Right lobe of liver (tissue), 6 donors: ENCODE data around the gene SAP30BP. TPM values are rescaled to one million over a fixed set of nuclear protein-coding genes. Genes with fewer than 3 reads are reported as not detected.

Experiments
- ATAC-seq, 4 donors: fragments of 200-7000 bp; cut with Tn5 transposase; one replicate each; pipeline ENCODE4 v1.9.1; 2020; ENCODE audit warnings: mild to moderate bottlenecking in 4 of 4, moderate library complexity in 4 of 4
- DNase-seq, 3 donors: peaks; one replicate each; pipeline ENCODE4 v3.0.0-alpha.2; 2020
- H3K27ac ChIP-seq, 3 donors: fragments of 200-600 bp; one replicate each; pipeline ENCODE4 v1.8.0; 2022
- H3K27me3 ChIP-seq, 2 donors: fragments of 200-600 bp; one replicate each; pipeline ENCODE4 v1.8.0; 2022
- H3K36me3 ChIP-seq, 4 donors: fragments of 200-600 bp; sonication (generic) in 1 of 4; one replicate each; pipeline versions ENCODE4 v1.5.1 to v1.8.0; 2017 to 2022; ENCODE audit warnings: control low read depth in 1 of 4
- H3K4me1 ChIP-seq, 4 donors: fragments of 200-600 bp; sonication (generic) in 1 of 4; one replicate each; pipeline versions ENCODE4 v1.5.1 to v1.8.0; 2017 to 2022; ENCODE audit warnings: control low read depth in 1 of 4
- H3K4me3 ChIP-seq, 3 donors: fragments of 200-600 bp; one replicate each; pipeline ENCODE4 v1.8.0; 2022
- H3K9me3 ChIP-seq, 4 donors: fragments of 200-600 bp; sonication (generic) in 1 of 4; one replicate each; pipeline versions ENCODE4 v1.5.1 to v1.8.0; 2017 to 2022; ENCODE audit warnings: control low read depth in 1 of 4
- POLR2A ChIP-seq: fragments of 450-650 bp; IDR thresholded peaks from one replicate; pipeline ENCODE4 v1.6.1; 2017; ENCODE audit warnings: antibody characterized with exemption, mild to moderate bottlenecking
- WGBS: methylation state at CpG from one replicate; pipeline ENCODE4 v1.1.6; 2018; ENCODE audit warnings: low coverage, low lambda C conversion rate; ENCODE audit not compliant: insufficient coverage; ENCODE audit errors: missing lambda C conversion rate; 5-methylcytosine and 5-hydroxymethylcytosine counted together
- intact Hi-C, 2 donors: fragments of 100-400 bp; cut with DNase I; formaldehyde crosslinking; loops; one replicate each; pipeline versions ENCODE4 v1.11.2 to v1.14.1; 2022
- total RNA-seq, 6 experiments: library from RNA; depleted of rRNA in 2 of 6; stranded (reverse); fragments of >200 nt in 2 of 6; fragmentation: NEBNext Ultra II Directional in 3 of 6; extraction: Animal tissue kit (Norgen Biotek cat#: 25700) in 3 of 6; gene quantifications; one replicate each; pipeline versions ENCODE4 v1.1.0 to v1.2.4, GENCODE V29; 2016 to 2023
- TF ChIP-seq, protein P1 (sequence below), 4 donors: fragments of 200-600 bp in 3 of 4; fragments of 450-650 bp in 1 of 4; IDR thresholded peaks; one replicate each; pipeline versions ENCODE4 v1.5.1 to v1.8.0; 2016 to 2022; ENCODE audit warnings: antibody characterized with exemption in 4 of 4, mild to moderate bottlenecking in 2 of 4
- donor health status: DM: no; HTN: yes; CAD: no.
- donor health status: DM: no; HTN: no; CAD: no.
- donor health status: DM: no; HTN: no; CAD: no.
- donor health status: DM: no; HTN: yes; CAD: no.
- donor health status: DM: no; HTN: yes; CAD: no.

The SAP30BP gene
- total RNA-seq, 6 experiments from 2014 or later = 24.0 to 36.0 (median 27.0) TPM

DNA sequence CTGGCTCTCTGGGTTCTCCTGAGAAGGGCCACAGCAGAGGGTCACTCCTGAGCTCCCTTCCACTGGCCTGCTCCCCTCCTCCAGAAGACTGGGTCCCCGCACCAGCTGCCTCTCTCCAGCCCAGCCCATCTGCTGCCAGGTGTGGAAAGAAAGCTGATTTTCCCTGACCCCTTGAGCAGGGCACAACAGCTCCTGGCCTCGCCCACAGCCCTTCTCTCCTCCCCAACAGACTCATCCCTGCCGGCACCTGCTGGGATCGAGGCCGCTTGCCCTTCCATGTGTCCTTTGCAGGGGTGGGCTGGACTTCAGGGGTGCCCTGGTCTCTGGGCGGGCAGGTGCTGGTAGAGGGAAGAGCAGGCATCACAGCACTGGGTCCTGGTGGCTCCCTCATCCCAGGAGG is 38.7 kb upstream of the SAP30BP start:
- H3K4me1 ChIP-seq = peaks cover 0 to 9% (median 4%) of the 10 kb centered on the region in 4 donors
- intact Hi-C loops = no loop called here
- H3K4me3 ChIP-seq = no peak overlapping the region
- peaks cover 0 to 10% (median 3%) of the 10 kb centered on the region in 4 donors for H3K36me3 ChIP-seq
- H3K9me3 ChIP-seq = no peaks in the 10 kb centered on the region
- TF ChIP-seq, protein P1, sequence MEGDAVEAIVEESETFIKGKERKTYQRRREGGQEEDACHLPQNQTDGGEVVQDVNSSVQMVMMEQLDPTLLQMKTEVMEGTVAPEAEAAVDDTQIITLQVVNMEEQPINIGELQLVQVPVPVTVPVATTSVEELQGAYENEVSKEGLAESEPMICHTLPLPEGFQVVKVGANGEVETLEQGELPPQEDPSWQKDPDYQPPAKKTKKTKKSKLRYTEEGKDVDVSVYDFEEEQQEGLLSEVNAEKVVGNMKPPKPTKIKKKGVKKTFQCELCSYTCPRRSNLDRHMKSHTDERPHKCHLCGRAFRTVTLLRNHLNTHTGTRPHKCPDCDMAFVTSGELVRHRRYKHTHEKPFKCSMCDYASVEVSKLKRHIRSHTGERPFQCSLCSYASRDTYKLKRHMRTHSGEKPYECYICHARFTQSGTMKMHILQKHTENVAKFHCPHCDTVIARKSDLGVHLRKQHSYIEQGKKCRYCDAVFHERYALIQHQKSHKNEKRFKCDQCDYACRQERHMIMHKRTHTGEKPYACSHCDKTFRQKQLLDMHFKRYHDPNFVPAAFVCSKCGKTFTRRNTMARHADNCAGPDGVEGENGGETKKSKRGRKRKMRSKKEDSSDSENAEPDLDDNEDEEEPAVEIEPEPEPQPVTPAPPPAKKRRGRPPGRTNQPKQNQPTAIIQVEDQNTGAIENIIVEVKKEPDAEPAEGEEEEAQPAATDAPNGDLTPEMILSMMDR (IDR thresholded peaks at IDR 0.05) = no peak
- TF ChIP-seq POLR2A = no peak
- no peaks in the 10 kb centered on the region for H3K27me3 ChIP-seq
- DNase-seq (no peak), ATAC-seq (no peak)
- no CpG with 5 or more reads among the region's 6 CpGs for WGBS
- no peak overlapping the region for H3K27ac ChIP-seq

DNA sequence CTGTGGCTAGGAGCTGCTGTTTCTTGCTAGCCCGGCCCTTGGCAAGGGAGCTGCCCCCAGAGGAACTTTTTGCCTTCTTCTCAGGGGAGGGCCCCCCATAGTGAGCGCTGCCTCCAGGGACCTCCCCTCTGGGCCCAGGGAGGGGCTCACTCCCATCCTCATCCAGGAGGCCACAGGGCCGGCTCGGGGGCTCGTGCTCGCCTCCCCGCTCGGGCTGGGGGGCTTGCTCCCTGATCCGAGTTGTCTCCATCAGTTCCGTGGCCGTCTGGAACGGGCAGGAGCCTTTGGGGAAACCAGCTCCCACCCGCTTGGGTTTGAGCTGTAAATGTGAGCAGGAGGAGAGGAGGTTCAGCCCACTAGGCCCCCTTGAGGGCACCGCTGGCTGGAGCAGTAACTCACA is 38.0 kb upstream of the SAP30BP start:
- intact Hi-C loops = no loop called here
- DNase-seq (no peak), ATAC-seq (no peak)
- TF ChIP-seq POLR2A = no peak
- TF ChIP-seq, protein P1 (IDR thresholded peaks at IDR 0.05) = no peak
- Histone ChIP-seq H3K27me3 (no peaks in the 10 kb centered on the region), H3K4me1 (peaks cover 0 to 16% (median 7%) of the 10 kb centered on the region in 4 donors), H3K36me3 (peaks cover 0 to 10% (median 3%) of the 10 kb centered on the region in 4 donors), H3K9me3 (no peaks in the 10 kb centered on the region), H3K4me3 (no peak overlapping the region), H3K27ac (no peak overlapping the region)
- no CpG with 5 or more reads among the region's 14 CpGs for WGBS

DNA sequence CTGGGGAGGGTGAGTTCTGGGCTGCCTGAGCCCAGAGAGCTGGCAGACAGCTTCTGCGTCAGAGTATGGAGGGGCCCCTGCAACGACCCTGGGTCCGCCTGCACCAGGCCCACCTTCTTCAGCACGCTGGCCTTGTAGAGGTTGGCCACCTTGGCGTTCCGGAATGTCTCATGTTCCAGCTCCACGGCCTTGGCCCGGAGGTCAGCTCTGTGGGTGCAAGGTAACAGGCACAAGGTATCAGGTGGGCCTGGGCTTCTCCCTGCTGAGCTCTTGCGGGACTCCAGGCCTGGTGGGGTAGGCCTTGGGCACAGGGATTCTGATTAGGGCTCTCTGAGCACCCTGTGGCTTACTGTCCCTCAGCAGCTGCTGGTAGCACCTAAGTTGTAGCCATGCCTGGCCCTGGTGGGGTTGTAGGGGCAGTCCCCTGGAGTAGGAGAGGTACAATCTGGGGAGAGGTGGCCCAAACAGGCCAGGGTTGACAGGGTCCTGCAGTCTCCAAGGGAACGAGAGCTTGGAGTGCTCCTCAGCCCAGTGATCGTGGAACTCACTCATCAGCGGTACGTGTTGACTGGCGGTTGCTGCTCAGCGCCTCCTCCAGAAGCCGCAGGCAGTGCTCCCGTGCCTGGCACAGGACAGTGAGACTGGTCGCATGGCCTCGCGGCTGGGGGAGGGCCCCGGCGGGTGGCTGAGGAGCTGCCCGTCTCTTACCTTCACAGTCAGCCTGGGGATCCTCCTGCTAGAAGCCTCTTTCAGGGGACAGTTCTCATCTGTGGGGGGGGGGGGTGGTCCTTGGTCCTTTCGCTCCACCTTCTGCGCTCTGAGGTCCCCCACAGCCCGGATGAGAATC is 36.8 kb upstream of the SAP30BP start:
- intact Hi-C loops = no loop called here
- TF ChIP-seq POLR2A = no peak
- TF ChIP-seq, protein P1 (IDR thresholded peaks at IDR 0.05) = no peak
- no CpG with 5 or more reads among the region's 26 CpGs for WGBS
- DNase-seq (peak in 2 of 3 donors; percentile 23 to 48), ATAC-seq (no peak)
- Histone ChIP-seq H3K27me3 (no peaks in the 10 kb centered on the region), H3K36me3 (peaks cover 0 to 10% (median 3%) of the 10 kb centered on the region in 4 donors), H3K9me3 (no peaks in the 10 kb centered on the region), H3K4me1 (peaks cover 0 to 19% (median 7%) of the 10 kb centered on the region in 4 donors), H3K27ac (no peak overlapping the region), H3K4me3 (no peak overlapping the region)

DNA sequence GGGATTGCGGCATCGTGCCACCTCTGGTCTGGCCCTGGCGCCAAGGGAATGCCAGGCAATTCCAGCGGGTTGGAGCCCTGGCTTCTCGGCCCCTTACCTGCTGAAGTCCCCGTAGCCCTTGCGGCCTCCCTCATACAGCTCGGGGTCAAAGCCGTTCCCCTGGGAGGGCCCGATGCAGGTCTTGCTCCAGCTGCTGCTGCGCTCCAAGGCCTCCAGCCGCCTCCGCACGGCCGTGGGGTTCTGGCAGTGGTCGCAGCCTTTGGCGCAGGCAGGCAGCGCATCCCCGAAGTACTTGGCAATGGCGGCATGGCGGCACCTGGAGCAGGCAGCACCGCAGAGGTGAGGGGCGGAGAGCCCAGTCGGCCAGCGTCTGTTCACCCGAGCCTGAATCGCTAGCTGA is 35.8 kb upstream of the SAP30BP start:
- Histone ChIP-seq H3K27ac (no peak overlapping the region), H3K4me3 (no peak overlapping the region), H3K4me1 (peaks cover 0 to 19% (median 7%) of the 10 kb centered on the region in 4 donors), H3K9me3 (no peaks in the 10 kb centered on the region), H3K27me3 (no peaks in the 10 kb centered on the region), H3K36me3 (peaks cover 0 to 6% (median 2%) of the 10 kb centered on the region in 4 donors)
- TF ChIP-seq, protein P1 (IDR thresholded peaks at IDR 0.05) = no peak
- no peak for TF ChIP-seq POLR2A
- peak in 2 of 3 donors; percentile 27 to 54 for DNase-seq
- ATAC-seq = no peak
- intact Hi-C loops = no loop called here
- no CpG with 5 or more reads among the region's 27 CpGs for WGBS
